ENCODE measurements around the gene KPNB1. TPM values are rescaled to one million over a fixed set of nuclear protein-coding genes. Genes with fewer than 3 reads are reported as not detected.

KPNB1 gene
- total and polyA plus RNA-seq, 2 of the 4 experiments (the other 2 are of a cell fraction), result 206 to 1,082 TPM

GRCh38 chr17:47702391-47702995 is 52.8 kb downstream of the KPNB1 start:
- Histone ChIP-seq H2AK5ac (ENCODE audit: low read depth, low read length) (no peak overlapping the region), H3K4me1 (ENCODE audit: control insufficient read depth, insufficient read depth, low read length) (no peaks in the 10 kb centered on the region), H4K91ac (ENCODE audit: insufficient read depth, low read depth, low read length) (no peak overlapping the region), H3K14ac (replicated peaks; ENCODE audit: low read depth, low read length) (no peak overlapping the region), H2AK9ac (replicated peaks; ENCODE audit: low read depth, low read length, poor library complexity) (no peak overlapping the region), H3K79me1 (ENCODE audit: low read depth in 1 of 2, low read length in 2 of 2) (no peaks in the 10 kb centered on the region), H2BK120ac (ENCODE audit: low read depth, low read length) (no peak overlapping the region), H3K4ac (ENCODE audit: low read depth, low read length) (no peak overlapping the region), H2BK15ac (ENCODE audit: low read depth, low read length) (no peak overlapping the region), H3K4me3 (ENCODE audit: insufficient read depth, low read depth, low read length) (no peak overlapping the region), H3K56ac (ENCODE audit: extremely low read depth, insufficient read depth, low read length) (no peak overlapping the region), H2AFZ (replicated peaks; ENCODE audit: low read length, poor library complexity) (no peak overlapping the region), H4K20me1 (ENCODE audit: insufficient read depth, low read length) (peaks cover 16% of the 10 kb centered on the region), H4K8ac (ENCODE audit: low read depth in 2 of 2, low read length in 2 of 2) (no peak overlapping the region), H3K4me2 (ENCODE audit: low read depth, low read length) (no peak overlapping the region), H2BK20ac (ENCODE audit: low read depth, low read length) (no peak overlapping the region), H3K9me3 (ENCODE audit: control insufficient read depth, insufficient read depth, low read length) (no peaks in the 10 kb centered on the region), H3K27ac (ENCODE audit: insufficient read depth, low read length) (no peak overlapping the region), H2BK5ac (ENCODE audit: low read depth, low read length, poor library complexity, severe bottlenecking) (no peak overlapping the region), H3K18ac (ENCODE audit: low read depth, low read length) (no peak overlapping the region), H3K9ac (ENCODE audit: low read depth, low read length) (no peak overlapping the region), H3K23ac (ENCODE audit: low read depth, low read length) (no peak overlapping the region), H3K27me3 (ENCODE audit: control insufficient read depth, insufficient read depth, low read length) (no peaks in the 10 kb centered on the region), H3K36me3 (ENCODE audit: control insufficient read depth, insufficient read depth, low read length) (peaks cover 18% of the 10 kb centered on the region; the same call in 1 of the 2 replicates), H3K9me1 (ENCODE audit: insufficient read depth, low read length) (peaks cover 3% of the 10 kb centered on the region; the same call in 1 of the 2 replicates), H4K5ac (ENCODE audit: low read depth, low read length) (no peak overlapping the region)
- TF ChIP-seq MAZ (IDR thresholded peaks at IDR 0.05; ENCODE audit: borderline replicate concordance, low read depth, low read length) (no peak), ELK1 (IDR thresholded peaks at IDR 0.05; ENCODE audit: borderline replicate concordance, low read depth, low read length) (no peak), BHLHE40 (IDR thresholded peaks at IDR 0.05; ENCODE audit: low read depth, low read length) (no peak), POLR2A (IDR thresholded peaks at IDR 0.05; ENCODE audit: low read depth, low read length) (no peak), SMC3 (IDR thresholded peaks at IDR 0.05; ENCODE audit: low read depth, low read length) (no peak), CHD1 (IDR thresholded peaks at IDR 0.05; ENCODE audit: low read depth, low read length) (no peak), FOS (IDR thresholded peaks at IDR 0.05; ENCODE audit: low read depth, low read length) (no peak), MXI1 (IDR thresholded peaks at IDR 0.05; ENCODE audit: borderline replicate concordance, low read depth, low read length) (no peak)
- BruUV-seq (replicated peaks), result no TSS peak
- intact Hi-C loops (cut with micrococcal nuclease), result no loop called here
- CTCF ChIA-PET, result no interaction called here
- dilution Hi-C loops (cut with HindIII; ENCODE audit: low sequenced_read_pairs, unreplicated experiment), result no loop called here
- POLR2A ChIA-PET (ENCODE audit: unreplicated experiment), result no interaction called here
- DNase-seq (no peak), ATAC-seq (ENCODE audit: low read depth) (no peak)
- in situ Hi-C loops (cut with MboI; ENCODE audit: low sequenced_read_pairs), result no loop called here
- WGBS, 2 experiments (ENCODE audit: extremely low coverage in 2 of 2, insufficient read length in 1 of 2), result 79% methylated on average over 2 of the region's 12 CpGs; no CpG with 5 or more reads in 1 of the 2 experiments

Measured in IMR-90 (cell line).